Measurements from ENCODE around the gene URI1.

The URI1 gene

DNA sequence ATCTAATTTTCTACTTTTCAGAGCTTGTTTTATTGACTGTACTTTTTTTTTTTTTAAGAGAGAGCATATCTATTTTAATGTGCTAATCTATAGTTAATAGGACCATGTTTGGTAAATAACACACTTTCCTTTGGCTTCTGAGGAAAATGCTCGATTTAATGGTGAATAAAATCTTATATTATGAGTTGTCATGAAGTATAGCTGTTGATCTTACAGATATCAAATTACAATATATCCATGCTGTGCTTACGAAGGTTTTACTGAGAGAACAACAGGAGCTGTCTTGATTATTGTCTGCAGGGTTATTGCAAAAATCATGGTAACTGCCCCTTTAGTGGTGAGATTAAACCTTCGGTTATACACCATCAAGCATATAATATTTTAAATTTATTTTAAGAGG is 29.6 kb downstream of the URI1 start:
- DNase-seq, result no peak

DNA sequence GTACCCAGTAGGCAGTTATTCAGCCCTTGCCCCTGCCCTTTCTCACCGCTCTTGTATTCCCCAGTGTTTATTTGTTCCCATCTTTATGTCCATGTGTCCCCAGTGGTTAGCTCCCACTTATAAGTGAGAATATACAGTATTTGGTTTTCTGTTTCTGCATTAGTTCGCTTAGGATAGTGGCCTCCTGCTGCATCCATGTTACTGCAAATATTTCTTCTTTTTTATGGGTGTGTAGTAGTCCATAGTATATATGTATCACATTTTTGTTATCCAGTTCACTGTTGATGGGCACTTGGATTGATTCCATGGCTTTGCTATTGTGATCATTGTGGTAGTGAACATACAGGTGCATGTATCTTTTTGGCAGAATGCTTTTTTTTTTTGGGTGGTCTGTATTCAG is 32.7 kb downstream of the URI1 start:
- DNase-seq, result no peak

DNA sequence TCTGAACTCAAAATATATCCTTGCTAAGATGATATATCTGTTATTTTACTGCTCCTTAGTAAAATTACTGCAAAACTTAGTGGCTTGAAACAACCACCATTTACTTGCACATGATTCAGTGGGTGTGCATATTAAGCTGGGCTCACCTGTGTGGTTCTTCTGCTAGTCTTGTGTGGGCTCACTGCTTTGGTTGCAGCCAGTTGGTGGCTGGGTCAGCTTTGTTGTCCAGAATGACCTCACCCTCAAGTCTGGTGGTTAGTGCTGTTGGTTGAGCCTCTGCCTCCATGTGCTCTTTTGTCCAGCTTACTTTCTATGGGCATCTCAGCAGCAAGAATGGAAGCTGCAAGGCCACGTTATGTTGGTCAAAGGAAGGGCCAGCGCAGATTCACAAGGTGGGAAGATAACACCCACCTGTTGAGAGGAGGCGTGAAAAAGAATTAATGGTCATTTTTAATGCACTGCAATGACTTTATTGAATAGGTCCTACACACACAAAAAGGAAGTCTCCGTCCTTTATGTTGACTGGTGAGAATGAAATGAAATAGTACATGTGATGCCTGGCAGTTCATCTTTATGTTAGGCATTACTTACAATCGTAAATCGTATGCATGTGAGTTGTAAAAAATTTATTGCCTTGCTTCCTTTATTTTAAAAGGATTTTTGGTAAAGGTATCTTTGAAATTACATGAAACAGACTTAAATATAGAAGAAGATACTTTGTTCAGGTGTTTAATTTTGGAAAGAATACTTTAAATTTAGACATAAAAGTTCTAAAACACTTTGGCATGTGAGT is 34.3 kb downstream of the URI1 start:
- DNase-seq, result no peak

DNA sequence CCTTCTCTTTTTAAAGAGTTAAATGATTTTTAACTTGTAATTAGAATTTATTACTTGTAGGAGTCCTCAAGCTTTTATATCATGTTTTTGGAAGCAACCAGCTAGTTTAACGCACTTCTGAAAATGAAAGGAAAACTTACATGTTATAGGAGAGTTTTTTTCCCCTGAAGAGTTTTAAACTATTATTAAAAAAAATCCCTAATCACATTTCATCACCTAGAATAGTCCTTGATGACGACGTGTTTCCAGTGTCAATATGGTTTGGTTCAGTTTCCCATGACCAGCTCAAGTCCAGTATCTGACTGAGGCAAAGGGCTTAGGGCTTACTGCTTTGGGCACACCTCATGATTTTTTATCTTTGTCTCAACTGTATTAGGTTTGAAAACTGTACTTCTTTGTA is 36.0 kb downstream of the URI1 start:
- DNase-seq, result no peak

DNA sequence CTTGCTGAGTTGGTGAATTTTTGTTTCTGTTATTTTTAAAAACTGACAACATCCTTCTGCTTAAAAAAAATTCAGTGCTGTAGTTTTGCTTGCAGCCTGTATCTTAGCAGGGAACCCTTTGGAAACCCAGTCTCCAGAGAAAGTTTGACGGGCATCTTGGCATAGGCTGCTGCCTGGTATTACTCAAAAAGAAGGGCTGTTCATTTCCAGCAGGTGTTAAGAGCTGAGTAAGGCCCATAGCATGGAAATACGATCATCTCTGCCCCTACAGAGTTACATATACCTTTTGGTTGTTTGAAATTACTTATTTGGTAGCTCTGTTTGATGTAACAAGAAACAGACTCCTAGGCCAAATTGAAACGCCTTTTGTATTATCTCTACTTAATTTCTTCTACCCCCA is 41.5 kb downstream of the URI1 start:
- no peak for DNase-seq

DNA sequence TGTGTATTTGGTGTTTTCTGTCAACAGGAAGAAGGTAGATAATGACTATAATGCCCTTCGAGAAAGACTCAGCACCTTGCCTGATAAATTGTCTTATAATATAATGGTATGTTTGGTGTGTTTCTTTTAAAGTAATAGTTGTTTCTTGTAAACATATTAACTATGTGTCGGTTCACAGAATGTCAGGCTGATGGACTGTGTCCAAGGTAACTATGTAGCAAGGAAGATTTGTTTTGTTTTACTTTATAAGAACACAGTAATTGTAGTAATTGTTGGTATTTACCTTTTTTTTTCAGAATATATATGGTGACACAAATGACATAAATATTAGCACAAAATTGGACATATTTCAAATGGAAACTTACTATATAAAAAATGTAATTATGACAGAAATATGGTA is 43.2 kb downstream of the URI1 start:
- DNase-seq, result no peak

DNA sequence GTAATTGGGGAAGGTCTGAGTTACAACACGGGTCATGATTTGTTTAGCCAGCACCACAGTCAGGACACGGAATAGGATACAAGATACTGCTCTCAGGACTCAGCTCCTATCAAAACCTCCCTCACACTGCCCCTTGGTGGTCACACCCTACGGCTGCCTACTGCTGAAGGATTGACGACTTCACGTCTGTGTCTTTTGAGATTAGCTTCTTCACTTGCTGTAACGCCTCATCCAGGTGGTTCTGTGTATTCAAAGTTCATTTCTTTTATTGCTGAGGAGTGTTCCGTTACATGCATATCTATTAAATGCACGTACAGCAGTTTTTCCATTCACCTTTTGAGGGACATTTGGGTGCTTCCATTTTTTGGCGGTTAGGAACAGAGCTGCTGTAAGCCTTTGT is 46.3 kb downstream of the URI1 start:
- no peak for DNase-seq

DNA sequence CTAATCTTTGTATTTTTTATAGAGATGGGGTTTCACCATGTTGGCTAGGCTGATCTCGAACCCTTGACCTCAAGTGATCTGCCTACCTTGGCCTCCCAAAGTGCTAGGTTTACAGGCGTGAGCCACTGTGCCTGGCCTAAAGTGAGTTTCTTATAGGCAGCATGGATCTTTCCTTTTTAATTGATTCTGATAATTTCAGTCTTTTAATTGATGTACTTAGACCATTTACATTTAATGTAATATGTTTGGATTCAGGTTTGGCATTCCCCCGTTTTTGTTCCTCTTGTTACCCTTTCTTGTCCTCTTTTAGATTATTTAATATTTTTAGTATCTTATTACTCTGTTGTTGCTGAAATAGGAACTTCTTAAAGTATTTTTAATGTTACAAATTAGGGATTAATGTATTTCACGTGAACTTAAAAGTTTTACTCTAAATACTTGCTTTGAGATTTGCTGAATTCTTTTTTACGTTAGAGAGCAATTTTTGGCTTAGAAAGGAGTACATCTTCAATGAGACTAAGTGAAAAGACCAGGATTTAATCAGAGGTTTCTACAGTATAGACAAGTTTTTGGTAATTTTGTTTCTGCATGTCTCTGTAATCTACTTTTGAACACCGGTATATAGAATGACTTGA is 50.3 kb downstream of the URI1 start:
- DNase-seq, result no peak

DNA sequence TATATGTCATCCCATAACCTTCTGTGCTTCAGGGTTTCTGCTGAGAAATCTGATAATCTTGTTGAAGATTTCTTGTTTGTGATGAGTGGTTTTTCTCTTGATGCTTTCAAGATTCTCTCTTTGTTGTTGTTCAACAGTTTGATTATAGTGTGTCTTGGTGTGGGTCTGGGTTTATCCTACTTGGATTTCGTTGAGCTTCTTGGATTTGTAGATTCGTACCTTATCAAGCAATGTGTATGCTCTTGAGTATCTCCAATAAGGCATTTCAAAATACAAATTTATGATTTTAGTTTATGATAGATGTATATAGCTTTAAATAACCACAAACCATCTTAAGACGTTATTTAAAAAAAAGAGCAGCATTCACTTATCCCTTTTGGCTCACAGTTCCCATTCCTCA is 57.5 kb downstream of the URI1 start:
- no peak for DNase-seq

DNA sequence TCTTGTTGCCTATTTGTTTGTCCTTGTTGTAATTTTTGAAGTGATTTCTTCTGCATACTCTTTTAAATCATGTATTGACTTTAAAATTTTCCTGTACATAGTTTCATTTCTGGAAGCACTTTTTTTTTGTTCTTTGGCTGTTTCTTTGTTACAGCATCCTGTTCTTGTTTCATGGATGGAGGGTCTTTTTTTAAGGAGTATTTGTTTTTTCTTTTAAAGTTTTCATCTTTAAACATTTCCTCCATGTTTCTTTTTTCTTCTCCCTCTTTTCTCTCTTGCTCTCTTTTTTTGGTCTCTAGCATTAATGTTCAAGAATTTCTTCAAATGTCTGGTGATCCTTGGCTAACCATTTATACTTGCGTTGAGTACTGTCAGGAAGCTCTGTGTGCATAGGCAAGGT is 58.8 kb downstream of the URI1 start:
- no peak for DNase-seq

DNA sequence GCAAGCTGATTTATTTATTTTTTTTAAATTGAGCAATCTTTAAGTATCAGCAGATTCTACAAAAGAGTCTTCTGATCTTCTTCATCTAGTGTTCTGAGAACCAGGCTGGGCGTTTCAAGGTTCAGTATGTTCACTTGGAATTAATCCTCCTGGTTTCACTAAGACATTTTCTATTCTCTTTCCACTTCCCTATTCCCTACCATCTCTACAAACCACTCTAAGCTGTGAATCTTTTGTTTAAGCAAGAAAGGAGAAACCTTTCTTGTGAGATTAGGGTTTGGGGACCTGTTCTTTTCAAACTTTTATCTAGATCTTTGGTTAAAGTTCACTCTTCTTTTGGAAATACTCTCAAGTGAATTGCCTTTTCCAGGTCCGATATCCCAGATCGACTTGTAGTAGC is 59.3 kb downstream of the URI1 start:
- no peak for DNase-seq

DNA sequence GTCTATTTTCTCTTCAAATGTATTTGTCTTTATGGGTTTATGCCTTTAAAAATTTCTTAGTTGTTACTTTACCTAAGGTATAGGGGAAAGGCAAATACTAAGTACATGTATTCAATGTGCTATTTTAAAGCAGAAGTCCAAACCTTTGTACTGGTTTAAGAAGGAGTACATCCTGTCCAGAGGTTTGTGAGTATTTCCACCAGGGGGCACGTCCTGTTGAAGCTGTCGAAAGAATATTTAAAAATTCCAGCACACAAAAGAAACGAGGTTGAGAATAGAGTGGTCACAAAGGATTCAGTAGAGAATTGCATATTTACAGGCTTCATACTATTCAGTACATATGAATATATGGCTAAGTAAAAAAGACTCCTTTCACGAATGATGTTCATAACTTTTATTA is 59.8 kb downstream of the URI1 start:
- DNase-seq, result no peak

DNA sequence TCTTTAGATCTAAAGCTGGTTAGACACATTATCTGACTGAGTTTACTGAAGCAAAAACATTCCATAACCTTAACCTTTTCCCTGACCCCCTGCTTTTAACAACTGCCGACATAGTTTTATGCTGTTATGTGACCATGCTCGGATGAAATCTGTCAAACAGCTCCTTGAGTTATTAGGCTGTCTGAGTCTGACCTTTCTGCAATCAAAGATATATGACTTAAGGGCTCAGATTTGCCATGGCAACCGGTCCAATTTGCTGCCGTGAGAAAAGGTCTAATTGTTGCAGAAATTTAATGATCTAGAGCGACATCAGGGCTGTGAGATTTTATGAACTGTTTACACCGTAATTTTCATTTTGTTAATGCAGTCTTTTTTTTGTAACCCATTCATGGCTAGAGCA is 61.8 kb downstream of the URI1 start:
- no peak for DNase-seq

DNA sequence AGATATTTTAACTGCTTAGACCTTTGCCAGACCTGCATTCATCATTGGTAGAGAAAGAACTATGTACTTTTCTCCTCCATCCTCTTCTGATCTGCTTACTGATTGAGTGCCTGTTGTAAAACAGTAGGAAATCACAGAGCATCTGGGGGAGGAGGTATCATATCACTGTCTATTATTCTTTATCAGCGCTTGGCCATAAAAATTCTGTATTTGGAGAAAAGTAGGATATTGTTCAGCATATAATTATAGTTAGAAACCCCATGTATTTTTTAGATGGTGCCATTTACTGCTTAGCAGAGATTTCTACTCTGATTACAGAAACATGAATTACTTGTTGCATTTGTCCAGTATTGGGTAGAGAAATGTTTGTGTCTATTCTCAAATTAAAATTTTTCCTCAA is 62.4 kb downstream of the URI1 start:
- no peak for DNase-seq

DNA sequence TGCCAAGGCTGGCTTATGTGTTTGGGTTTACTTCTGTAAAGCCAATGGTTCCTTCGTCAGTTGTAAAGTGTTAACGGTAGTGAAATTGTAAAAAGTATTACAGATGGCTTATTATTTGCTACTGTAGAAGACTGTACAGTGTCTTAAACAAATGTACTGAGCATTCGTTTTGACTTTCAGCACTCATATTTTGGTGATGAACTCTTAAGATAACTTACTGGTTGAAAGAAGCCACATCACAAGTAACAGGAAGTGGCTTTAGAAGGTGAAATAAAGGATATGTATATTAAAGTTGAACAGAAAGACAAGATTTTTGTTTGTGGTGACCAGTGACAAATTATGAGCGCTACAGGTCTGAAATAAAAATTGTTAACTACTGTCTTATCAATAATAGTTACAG is 64.2 kb downstream of the URI1 start:
- no peak for DNase-seq

DNA sequence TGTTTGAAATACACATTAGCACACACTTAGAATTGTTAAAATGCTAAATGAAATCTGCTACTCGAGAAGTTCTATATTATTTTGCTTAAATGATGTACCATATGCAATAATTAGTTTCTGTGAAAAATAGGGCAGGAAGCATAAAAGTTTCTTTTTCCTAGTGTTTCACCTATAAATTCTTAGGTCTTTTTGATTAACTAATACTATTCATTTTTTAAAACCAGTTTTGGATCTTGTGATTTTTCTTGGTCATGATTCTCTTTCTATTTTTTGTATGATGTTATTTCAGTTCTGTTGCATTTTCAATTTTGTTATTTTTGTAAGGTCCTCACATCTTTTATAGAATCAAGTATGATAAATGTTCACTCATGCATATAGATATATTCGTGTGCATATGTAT is 66.1 kb downstream of the URI1 start:
- no peak for DNase-seq

DNA sequence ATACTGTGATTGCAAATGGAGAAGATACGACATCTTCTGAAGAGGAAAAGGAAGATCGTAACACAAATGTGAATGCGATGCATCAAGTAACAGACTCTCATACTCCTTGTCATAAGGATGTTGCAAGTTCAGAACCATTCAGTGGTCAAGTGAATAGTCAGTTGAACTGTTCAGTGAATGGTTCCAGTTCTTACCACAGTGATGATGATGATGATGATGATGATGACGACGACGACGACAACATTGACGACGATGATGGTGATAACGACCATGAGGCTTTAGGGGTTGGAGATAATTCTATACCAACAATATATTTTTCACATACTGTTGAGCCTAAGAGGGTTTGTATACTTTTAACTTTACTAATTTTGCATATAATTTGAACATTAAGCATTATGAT is 67.0 kb downstream of the URI1 start:
- no peak for DNase-seq

DNA sequence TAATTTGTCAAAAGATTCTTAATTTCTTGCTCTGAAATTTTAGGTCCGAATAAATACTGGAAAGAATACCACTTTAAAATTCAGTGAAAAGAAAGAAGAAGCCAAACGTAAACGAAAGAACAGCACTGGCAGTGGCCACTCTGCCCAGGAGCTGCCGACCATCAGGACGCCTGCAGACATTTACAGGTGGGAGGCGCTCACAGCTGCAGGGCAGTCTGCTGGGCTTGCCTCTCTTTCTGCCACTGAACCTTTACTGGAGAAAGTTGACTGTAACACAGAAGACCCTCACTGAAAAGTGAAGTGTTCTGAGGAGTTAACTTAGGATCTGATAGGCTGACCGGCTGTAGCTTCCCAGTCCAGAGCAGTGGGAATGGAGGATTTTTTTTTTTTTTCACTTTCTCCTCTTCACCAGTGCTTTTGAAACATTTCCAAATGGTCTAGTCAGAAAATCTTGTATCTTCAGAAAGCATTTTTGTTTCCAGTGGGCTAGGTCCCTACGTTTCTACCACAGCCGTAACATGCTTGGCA is 69.1 kb downstream of the URI1 start:
- no peak for DNase-seq

DNA sequence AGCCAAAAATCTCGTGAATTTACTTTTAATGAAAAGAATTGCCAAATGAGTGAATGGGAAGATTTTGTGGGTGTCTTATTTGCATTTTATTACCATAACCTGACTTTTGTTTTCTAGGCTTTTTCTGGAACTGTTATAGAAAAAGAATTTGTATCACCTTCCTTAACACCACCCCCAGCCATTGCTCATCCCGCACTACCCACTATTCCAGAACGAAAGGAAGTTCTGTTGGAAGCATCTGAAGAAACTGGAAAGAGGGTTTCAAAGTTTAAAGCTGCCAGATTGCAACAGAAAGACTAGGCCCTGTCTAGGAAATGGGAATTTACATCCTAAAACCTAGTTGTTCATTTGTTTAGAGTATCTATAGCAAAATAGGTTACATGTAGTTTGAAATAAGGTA is 72.7 kb downstream of the URI1 start:
- DNase-seq, result no peak

DNA sequence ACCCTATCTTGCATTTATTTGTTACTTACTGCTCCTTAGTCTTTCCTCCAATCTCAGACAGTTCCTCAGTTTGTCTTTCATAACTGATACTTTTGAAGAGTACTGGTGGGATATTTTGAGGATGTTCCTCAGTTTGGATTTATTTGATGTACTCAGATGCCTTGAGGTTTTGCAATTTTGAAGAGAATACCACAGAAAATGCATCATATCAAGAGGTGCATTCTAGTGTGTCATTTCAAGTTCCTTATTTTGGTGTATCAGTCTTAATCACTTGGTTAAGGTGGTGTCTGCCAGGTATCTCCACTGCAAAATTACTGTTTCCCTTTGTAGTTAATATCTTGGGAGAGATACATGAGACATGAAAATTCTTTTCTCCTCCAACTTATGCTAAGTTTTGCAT is 75.1 kb downstream of the URI1 start:
- no peak for DNase-seq

DNA sequence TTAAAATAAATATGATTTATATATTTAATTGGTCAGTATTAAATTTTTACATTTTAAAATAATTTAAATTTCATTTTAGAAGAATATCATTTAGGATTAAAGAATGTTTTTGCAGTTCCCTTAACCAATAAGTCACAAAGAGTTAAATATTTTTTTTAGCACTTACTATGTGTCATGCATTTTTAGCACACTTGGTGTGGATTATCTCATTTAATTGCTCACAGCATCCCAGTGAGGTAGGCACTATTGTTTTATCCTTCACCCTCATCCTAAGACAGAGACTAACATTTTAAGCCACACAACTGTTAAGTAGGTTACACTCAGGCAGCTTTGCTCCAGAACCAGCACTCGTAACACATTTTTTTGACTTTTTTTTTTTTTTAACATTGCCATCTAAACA is 78.2 kb downstream of the URI1 start:
- no peak for DNase-seq

DNA sequence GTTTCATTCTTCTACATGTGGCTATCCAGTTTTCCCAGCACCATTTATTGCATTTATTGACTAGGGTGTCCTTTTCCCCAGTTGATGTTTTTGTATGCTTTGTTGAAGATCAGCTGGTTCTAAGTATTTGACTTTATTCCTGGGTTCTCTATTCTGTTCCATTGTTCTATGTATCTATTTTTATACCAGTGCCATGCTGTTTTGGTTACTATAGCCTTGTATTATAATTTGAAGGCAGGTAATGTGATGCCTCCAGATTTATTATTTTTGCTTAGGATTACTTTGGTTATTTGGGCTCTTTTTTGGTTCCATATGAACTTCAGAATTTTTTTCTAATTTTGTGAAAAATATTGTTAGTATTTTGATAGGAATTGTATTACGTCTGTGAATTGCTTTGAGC is 80.6 kb downstream of the URI1 start:
- DNase-seq, result no peak

DNA sequence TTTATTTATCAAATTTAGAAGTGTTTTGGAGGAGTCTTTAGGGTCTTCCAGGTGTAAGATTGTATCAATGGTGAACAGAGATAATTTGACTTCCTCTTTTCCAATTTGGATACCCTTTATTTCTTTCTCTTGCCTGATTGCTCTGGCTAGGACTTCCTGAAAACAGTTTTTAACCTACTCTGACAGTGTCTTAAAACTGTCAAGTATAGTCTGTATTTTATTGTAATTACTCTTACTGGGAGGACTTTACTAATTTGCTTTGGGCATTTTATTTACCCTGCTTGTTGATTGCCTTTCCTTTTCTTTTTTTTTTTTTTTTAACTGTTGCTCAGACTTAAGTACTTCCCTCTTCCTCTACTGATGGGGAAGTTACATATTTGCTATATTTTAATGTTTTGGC is 81.3 kb downstream of the URI1 start:
- no peak for DNase-seq

DNA sequence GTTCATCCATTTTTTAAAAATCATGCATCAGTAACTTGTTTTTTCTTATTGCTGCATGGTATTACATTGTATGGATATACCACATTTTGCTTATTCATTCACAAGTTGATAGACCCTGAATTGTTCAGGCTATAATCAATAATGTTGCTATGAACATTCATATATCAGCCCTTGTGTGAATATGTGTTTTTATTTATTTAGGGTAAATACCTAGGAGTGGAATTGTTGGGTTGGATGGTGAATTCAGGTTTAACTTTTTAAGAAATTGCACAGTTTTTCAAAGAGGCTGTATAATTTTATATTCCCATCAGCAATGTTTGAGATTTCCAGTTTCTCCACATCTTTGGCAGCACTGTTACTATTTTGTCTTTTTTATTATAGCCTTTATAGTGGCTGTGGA is 82.1 kb downstream of the URI1 start:
- DNase-seq, result no peak

DNA sequence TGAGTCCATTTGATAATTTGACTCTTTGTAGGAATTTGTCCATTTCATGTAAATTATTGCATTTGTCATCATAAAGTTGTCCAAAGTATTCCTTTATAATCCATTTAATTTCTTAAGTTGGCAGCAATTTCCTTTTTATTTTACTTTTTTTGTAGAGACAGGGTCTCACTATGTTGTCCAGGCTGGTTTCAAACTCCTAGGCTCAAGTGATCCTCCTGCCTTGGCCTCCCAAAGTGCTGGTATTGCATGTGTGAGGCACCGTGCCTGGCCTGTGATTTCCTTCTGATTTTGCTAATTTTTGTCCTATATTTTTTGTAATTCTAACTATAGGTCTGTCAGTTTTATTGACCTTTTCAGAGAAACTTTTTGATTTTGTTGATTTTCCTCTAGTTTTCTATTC is 84.9 kb downstream of the URI1 start:
- no peak for DNase-seq

Measured in SHP77 (cell line).